Measurements from ENCODE around the gene ENOPH1.

Gene ENOPH1

DNA sequence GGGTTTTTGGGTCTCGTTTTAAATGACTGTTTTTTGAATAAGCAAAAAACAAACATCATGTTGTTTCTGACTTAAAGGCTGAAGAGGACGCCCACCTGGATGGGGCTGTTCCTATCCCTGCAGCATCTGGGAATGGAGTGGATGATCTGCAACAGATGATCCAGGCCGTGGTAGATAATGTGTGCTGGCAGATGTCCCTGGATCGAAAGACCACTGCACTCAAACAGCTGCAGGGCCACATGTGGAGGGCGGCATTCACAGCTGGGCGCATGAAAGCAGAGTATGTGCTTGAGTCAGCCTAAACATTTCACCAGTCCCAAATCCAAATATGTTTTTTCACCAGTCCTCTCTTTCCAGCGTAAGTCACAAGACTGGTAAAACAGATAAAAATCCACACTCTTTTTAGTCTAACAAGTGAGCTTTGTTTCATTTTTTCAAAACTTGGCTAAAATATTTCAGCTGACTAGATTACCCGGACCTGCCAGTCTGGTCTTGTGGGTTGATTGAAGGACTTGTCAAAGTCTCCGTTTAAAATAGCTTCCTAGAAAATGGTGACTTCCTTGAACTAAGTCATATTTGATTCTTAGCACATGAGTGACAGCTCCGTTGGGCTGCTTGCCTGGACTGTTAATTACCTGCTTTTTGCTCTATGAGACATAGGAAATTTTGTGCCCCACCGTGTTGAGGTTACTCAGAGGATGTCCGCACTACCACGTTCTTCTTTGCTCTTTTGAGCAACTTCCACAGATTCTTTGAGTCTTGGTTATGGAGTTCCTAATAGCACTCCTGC lies 20.8 kb downstream of the ENOPH1 start:
- TF ChIP-seq, protein P1, sequence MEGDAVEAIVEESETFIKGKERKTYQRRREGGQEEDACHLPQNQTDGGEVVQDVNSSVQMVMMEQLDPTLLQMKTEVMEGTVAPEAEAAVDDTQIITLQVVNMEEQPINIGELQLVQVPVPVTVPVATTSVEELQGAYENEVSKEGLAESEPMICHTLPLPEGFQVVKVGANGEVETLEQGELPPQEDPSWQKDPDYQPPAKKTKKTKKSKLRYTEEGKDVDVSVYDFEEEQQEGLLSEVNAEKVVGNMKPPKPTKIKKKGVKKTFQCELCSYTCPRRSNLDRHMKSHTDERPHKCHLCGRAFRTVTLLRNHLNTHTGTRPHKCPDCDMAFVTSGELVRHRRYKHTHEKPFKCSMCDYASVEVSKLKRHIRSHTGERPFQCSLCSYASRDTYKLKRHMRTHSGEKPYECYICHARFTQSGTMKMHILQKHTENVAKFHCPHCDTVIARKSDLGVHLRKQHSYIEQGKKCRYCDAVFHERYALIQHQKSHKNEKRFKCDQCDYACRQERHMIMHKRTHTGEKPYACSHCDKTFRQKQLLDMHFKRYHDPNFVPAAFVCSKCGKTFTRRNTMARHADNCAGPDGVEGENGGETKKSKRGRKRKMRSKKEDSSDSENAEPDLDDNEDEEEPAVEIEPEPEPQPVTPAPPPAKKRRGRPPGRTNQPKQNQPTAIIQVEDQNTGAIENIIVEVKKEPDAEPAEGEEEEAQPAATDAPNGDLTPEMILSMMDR (conservative IDR thresholded peaks at IDR 0.05; ENCODE audit: low read depth, low read length) = no peak
- Histone ChIP-seq H3K36me3 (ENCODE audit: insufficient read depth) (no peaks in the 10 kb centered on the region; the same call in 1 of the 2 replicates), H3K27me3 (ENCODE audit: insufficient read depth, low read depth) (no peaks in the 10 kb centered on the region), H3K79me2 (ENCODE audit: insufficient read depth, low read depth) (peaks cover 11% of the 10 kb centered on the region; the same call in 1 of the 2 replicates), H2AFZ (ENCODE audit: low read depth) (no peak overlapping the region), H3K4me3 (IDR thresholded peaks at IDR 0.05; ENCODE audit: insufficient read depth, low read depth, low read length) (no peak overlapping the region), H3K27ac (no peak overlapping the region), H3K9ac (no peak overlapping the region), H3K4me2 (no peak overlapping the region), H3K4me1 (ENCODE audit: low read depth, poor library complexity, severe bottlenecking) (no peaks in the 10 kb centered on the region), H4K20me1 (ENCODE audit: insufficient read depth) (0 out of 2 replicates have a peak, but pooled peaks cover 4% of the 10 kb centered on the region)

DNA sequence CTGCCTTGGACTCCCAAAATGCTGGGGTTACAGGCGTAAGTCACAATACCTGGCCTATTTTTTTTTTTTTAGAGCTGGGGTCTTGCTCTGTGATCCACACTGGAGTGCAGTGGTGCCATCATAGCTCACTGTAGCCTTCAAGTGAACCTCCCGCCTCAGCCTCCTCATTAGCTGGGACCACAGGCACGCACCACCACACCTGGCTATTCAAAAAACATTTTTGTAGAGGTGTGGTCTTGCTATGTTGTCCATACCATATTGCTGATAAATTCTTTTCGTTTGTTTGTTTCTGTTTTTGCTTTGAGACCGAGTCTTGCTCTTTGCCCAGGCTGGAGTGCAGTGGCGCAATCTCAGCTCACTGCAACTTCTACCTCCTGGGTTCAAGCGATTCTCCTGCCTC lies 21.6 kb downstream of the ENOPH1 start:
- Histone ChIP-seq H3K9ac (no peak overlapping the region), H3K36me3 (ENCODE audit: insufficient read depth) (no peaks in the 10 kb centered on the region; the same call in 1 of the 2 replicates), H4K20me1 (ENCODE audit: insufficient read depth) (0 out of 2 replicates have a peak, but pooled peaks cover 4% of the 10 kb centered on the region), H3K4me2 (no peak overlapping the region), H3K27ac (no peak overlapping the region), H3K4me1 (ENCODE audit: low read depth, poor library complexity, severe bottlenecking) (no peaks in the 10 kb centered on the region), H2AFZ (ENCODE audit: low read depth) (no peak overlapping the region), H3K27me3 (ENCODE audit: insufficient read depth, low read depth) (no peaks in the 10 kb centered on the region), H3K79me2 (ENCODE audit: insufficient read depth, low read depth) (peaks cover 6% of the 10 kb centered on the region; the same call in 1 of the 2 replicates), H3K4me3 (IDR thresholded peaks at IDR 0.05; ENCODE audit: insufficient read depth, low read depth, low read length) (no peak overlapping the region)
- TF ChIP-seq, protein P1 (conservative IDR thresholded peaks at IDR 0.05; ENCODE audit: low read depth, low read length) = no peak

DNA sequence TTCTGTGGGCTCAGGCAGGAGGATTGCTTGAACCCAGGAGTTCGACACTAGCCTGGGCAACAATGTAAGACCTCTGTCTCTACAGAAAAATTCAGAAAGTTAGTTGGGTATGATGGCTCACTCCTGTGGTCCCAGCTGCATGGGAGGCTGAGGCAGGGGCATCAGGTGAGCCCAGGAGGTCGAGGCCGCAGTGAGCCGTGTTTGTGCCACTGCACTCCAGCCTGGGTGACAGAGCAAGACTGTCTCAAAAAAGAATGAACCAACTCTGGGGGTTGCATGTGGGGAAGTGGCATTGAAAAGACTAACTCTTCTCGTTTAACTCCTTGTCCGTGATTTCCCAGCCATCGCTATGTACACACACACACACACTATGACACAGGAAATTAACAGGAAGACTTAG lies 26.9 kb downstream of the ENOPH1 start:
- Histone ChIP-seq H3K27me3 (ENCODE audit: insufficient read depth, low read depth) (no peaks in the 10 kb centered on the region), H3K27ac (no peak overlapping the region), H3K36me3 (ENCODE audit: insufficient read depth) (peaks cover 5% of the 10 kb centered on the region; the same call in 1 of the 2 replicates), H3K4me1 (ENCODE audit: low read depth, poor library complexity, severe bottlenecking) (peaks cover 5% of the 10 kb centered on the region), H3K4me3 (IDR thresholded peaks at IDR 0.05; ENCODE audit: insufficient read depth, low read depth, low read length) (no peak overlapping the region), H4K20me1 (ENCODE audit: insufficient read depth) (no peaks in the 10 kb centered on the region), H3K9ac (no peak overlapping the region), H3K79me2 (ENCODE audit: insufficient read depth, low read depth) (no peaks in the 10 kb centered on the region; the same call in 1 of the 2 replicates), H2AFZ (ENCODE audit: low read depth) (no peak overlapping the region), H3K4me2 (no peak overlapping the region)
- TF ChIP-seq, protein P1 (conservative IDR thresholded peaks at IDR 0.05; ENCODE audit: low read depth, low read length) = no peak

DNA sequence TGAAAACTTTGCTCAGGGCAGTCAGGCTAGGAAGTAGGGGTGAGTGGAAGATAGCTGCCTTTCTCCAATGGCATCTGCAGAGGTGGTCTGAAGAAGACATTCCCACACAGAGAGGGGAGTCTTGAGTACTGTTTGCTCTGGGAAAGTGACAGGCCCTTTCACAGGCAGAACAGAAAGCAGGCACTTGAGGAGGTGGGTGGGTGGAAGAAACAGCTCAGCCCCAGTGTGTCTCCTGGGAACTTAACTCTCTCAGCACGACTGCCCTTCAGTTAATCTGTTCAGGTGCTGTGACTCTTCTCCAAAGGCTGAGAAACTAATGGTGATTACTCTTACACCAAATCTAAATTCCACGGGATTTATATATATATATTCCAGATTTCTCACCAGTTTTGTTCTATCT lies 28.3 kb downstream of the ENOPH1 start:
- no peak overlapping the region for H3K4me2 ChIP-seq
- H3K9ac ChIP-seq = no peak overlapping the region
- TF ChIP-seq, protein P1 (conservative IDR thresholded peaks at IDR 0.05; ENCODE audit: low read depth, low read length) = no peak
- no peaks in the 10 kb centered on the region for H4K20me1 ChIP-seq (ENCODE audit: insufficient read depth)
- H3K79me2 ChIP-seq (ENCODE audit: insufficient read depth, low read depth) = no peaks in the 10 kb centered on the region; the same call in 1 of the 2 replicates
- H3K27ac ChIP-seq = no peak overlapping the region
- peaks cover 11% of the 10 kb centered on the region for H3K4me1 ChIP-seq (ENCODE audit: low read depth, poor library complexity, severe bottlenecking)
- peaks cover 5% of the 10 kb centered on the region; the same call in 1 of the 2 replicates for H3K36me3 ChIP-seq (ENCODE audit: insufficient read depth)
- H3K27me3 ChIP-seq (ENCODE audit: insufficient read depth, low read depth) = no peaks in the 10 kb centered on the region
- no peak overlapping the region for H2AFZ ChIP-seq (ENCODE audit: low read depth)
- no peak overlapping the region for H3K4me3 ChIP-seq (IDR thresholded peaks at IDR 0.05; ENCODE audit: insufficient read depth, low read depth, low read length)
